HepG2 (cell line): ENCODE data around the gene PYURF. TPM values are rescaled to one million over a fixed set of nuclear protein-coding genes. Genes with fewer than 3 reads are reported as not detected.

Source experiments
- AHR ChIP-seq: IDR thresholded peaks from 2 replicates; pipeline ENCODE4 v1.6.1; 2018; ENCODE audit warnings: missing genetic modification reagents, missing compliant biosample characterization
- EP300 ChIP-seq, 3 experiments: sonication (generic) in 1 of 3; formaldehyde crosslinking in 1 of 3; IDR thresholded peaks; 2 replicates each; pipeline versions ENCODE4 v1.5.1 to v1.6.1; 2011 to 2020; ENCODE audit warnings: low read depth in 2 of 3, low read length in 2 of 3, borderline replicate concordance in 1 of 3, improper control_type of control experiment in 1 of 3, mild to moderate bottlenecking in 1 of 3, missing genetic modification reagents in 1 of 3, moderate library complexity in 1 of 3
- KAT8 ChIP-seq: IDR thresholded peaks from 2 replicates; pipeline ENCODE4 v1.6.1; 2016; ENCODE audit warnings: missing genetic modification reagents, missing compliant biosample characterization
- NFAT5 ChIP-seq: sonication (generic); formaldehyde crosslinking; IDR thresholded peaks from 2 replicates; pipeline ENCODE4 v1.4.0; 2020; ENCODE audit warnings: missing genetic modification reagents
- POLR2AphosphoS2 ChIP-seq: IDR thresholded peaks from 2 replicates; pipeline ENCODE4 v1.6.1; 2011; ENCODE audit warnings: low read depth, low read length, improper control_type of control experiment
- SCMH1 ChIP-seq: sonication (generic); formaldehyde crosslinking; IDR thresholded peaks from 2 replicates; pipeline ENCODE4 v1.9.0; 2021; ENCODE audit warnings: missing genetic modification reagents, mild to moderate bottlenecking, borderline replicate concordance
- TAF1 ChIP-seq: sonication (generic); formaldehyde crosslinking; IDR thresholded peaks from 2 replicates; pipeline ENCODE4 v1.4.0; 2020; ENCODE audit warnings: missing genetic modification reagents
- TFDP1 ChIP-seq: IDR thresholded peaks from 2 replicates; pipeline ENCODE4 v1.6.1; 2016; ENCODE audit warnings: missing compliant biosample characterization, missing genetic modification reagents, borderline replicate concordance
- ZNF800 ChIP-seq: sonication (generic); formaldehyde crosslinking; IDR thresholded peaks from 2 replicates; pipeline ENCODE4 v1.4.0; 2020; ENCODE audit warnings: missing genetic modification reagents
- polyA plus RNA-seq, 8 experiments: library from polyadenylated mRNA; depleted of rRNA in 3 of 8; stranded (reverse) in 7 of 8; unstranded in 1 of 8; fragments of >200 nt; fragmentation: Illumina TruSeq in 4 of 8; extraction: Trizol in 4 of 8; gene quantifications; 2 replicates each; pipeline versions ENCODE4 v1.2.1 to v1.2.3, GENCODE V29; 2011 to 2016; ENCODE audit warnings: low read depth in 4 of 8, missing spikeins in 1 of 8, mixed read lengths in 1 of 8; ENCODE audit not compliant: insufficient read depth in 1 of 8
- total RNA-seq, 5 experiments: library from RNA; depleted of rRNA; stranded (reverse); fragments of >200 nt; fragmentation: Illumina TruSeq; extraction: Trizol; gene quantifications; 2 replicates each; pipeline ENCODE4 v1.2.3, GENCODE V29; 2016; ENCODE audit warnings: low read depth in 1 of 5
- TF ChIP-seq, protein P1 (sequence below): sonication (generic); formaldehyde crosslinking; IDR thresholded peaks from 2 replicates; pipeline ENCODE4 v1.4.0; 2020; ENCODE audit warnings: missing genetic modification reagents
- TF ChIP-seq, protein P2 (sequence below): sonication (generic); formaldehyde crosslinking; conservative IDR thresholded peaks from 2 replicates; pipeline ENCODE4 v1.4.0; 2020; ENCODE audit warnings: missing genetic modification reagents

The PYURF gene
- total and polyA plus RNA-seq, 2 of the 13 experiments (the other 11 are each of a cell fraction or from before 2014, with no cell fraction given): 59.9 to 95.2 TPM

DNA sequence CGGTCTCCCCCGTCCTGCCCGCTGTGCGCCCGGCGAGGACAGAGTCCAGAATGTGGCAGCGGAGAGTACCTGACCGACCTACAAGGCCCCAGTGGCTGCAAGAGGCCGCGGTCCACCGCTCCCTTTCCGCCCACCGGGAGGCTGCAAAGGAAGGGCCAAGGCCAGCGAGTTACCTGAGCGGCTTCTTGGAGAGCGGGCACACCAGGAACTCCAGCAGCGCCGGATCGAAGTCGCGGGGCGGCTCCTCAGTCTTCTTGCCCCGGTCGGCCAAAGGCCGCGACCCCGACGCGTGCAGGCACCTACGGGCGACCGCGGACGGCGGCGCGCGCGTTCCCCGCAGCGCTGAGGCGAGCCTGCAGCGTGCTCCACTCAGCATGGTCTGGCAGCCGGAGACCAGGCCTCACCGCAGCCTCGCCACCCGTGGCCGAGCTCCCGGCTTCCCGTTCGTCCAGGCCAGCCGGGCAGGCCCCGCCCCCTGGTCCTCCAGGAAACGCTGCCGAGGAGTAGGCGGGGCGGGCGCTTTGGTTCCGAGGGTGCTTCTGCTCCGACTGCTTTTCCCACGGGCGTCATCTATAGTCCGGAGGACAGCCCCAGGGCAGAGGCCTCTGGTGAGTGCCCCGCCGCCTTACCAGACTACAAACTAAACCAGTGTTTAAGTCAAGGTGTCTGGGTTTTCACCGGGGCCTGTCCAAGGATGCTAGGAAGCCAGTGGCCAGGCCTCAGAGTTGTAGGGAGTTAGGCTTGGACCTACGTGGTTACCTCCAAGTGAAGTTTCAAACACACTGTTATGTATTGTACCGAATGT, at the start of gene PYURF (continued):
- TF ChIP-seq, protein P1, sequence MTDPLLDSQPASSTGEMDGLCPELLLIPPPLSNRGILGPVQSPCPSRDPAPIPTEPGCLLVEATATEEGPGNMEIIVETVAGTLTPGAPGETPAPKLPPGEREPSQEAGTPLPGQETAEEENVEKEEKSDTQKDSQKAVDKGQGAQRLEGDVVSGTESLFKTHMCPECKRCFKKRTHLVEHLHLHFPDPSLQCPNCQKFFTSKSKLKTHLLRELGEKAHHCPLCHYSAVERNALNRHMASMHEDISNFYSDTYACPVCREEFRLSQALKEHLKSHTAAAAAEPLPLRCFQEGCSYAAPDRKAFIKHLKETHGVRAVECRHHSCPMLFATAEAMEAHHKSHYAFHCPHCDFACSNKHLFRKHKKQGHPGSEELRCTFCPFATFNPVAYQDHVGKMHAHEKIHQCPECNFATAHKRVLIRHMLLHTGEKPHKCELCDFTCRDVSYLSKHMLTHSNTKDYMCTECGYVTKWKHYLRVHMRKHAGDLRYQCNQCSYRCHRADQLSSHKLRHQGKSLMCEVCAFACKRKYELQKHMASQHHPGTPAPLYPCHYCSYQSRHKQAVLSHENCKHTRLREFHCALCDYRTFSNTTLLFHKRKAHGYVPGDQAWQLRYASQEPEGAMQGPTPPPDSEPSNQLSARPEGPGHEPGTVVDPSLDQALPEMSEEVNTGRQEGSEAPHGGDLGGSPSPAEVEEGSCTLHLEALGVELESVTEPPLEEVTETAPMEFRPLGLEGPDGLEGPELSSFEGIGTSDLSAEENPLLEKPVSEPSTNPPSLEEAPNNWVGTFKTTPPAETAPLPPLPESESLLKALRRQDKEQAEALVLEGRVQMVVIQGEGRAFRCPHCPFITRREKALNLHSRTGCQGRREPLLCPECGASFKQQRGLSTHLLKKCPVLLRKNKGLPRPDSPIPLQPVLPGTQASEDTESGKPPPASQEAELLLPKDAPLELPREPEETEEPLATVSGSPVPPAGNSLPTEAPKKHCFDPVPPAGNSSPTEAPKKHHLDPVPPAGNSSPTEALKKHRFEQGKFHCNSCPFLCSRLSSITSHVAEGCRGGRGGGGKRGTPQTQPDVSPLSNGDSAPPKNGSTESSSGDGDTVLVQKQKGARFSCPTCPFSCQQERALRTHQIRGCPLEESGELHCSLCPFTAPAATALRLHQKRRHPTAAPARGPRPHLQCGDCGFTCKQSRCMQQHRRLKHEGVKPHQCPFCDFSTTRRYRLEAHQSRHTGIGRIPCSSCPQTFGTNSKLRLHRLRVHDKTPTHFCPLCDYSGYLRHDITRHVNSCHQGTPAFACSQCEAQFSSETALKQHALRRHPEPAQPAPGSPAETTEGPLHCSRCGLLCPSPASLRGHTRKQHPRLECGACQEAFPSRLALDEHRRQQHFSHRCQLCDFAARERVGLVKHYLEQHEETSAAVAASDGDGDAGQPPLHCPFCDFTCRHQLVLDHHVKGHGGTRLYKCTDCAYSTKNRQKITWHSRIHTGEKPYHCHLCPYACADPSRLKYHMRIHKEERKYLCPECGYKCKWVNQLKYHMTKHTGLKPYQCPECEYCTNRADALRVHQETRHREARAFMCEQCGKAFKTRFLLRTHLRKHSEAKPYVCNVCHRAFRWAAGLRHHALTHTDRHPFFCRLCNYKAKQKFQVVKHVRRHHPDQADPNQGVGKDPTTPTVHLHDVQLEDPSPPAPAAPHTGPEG (CRISPR knock-in tag): peak; percentile 87
- TF ChIP-seq TFDP1 (CRISPR knock-in tag) (peak; percentile 73; the same call in 1 of the 2 replicates), NFAT5 (CRISPR knock-in tag) (peak; percentile 81; the same call in 1 of the 2 replicates), EP300 (IDR thresholded peaks at IDR 0.05; ENCODE audit: low read depth in 2 of 2, low read length in 2 of 2) (no peak), EP300 (CRISPR knock-in tag; IDR thresholded peaks at IDR 0.05; ENCODE audit: borderline replicate concordance) (0 out of 2 replicates have a peak, but pooled peaks have one; percentile 54), TAF1 (peak; percentile 99), ZNF800 (CRISPR knock-in tag) (peak; percentile 85; the same call in 1 of the 2 replicates), KAT8 (CRISPR knock-in tag) (peak; percentile 96), SCMH1 (CRISPR knock-in tag) (no peak), POLR2AphosphoS2 (no peak), AHR (CRISPR knock-in tag) (peak; percentile 83; the same call in 1 of the 2 replicates)
- TF ChIP-seq, protein P2, sequence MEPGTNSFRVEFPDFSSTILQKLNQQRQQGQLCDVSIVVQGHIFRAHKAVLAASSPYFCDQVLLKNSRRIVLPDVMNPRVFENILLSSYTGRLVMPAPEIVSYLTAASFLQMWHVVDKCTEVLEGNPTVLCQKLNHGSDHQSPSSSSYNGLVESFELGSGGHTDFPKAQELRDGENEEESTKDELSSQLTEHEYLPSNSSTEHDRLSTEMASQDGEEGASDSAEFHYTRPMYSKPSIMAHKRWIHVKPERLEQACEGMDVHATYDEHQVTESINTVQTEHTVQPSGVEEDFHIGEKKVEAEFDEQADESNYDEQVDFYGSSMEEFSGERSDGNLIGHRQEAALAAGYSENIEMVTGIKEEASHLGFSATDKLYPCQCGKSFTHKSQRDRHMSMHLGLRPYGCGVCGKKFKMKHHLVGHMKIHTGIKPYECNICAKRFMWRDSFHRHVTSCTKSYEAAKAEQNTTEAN (CRISPR knock-in tag): peak; percentile 60; the same call in 1 of the 2 replicates
